GM23338 (cell line): ENCODE results near the gene BCAS1.

Experiments used
- CTCF ChIP-seq, 2 experiments: fragments of 200-600 bp in 1 of 2; sonication (generic) in 1 of 2; conservative IDR thresholded peaks; 2 replicates each; pipeline versions ENCODE4 v1.5.1 to v1.6.1; 2016 to 2017; ENCODE audit warnings: antibody characterized with exemption in 2 of 2, low read depth in 2 of 2, mild to moderate bottlenecking in 2 of 2, moderate library complexity in 1 of 2
- ETS1 ChIP-seq: IDR thresholded peaks from 2 replicates; pipeline ENCODE4 v1.6.1; 2016; ENCODE audit warnings: antibody characterized with exemption
- REST ChIP-seq: IDR thresholded peaks from one replicate; pipeline ENCODE4 v1.6.1; 2018; ENCODE audit warnings: antibody characterized with exemption; ENCODE audit not compliant: unreplicated experiment

GRCh38 chr20:53940907-53941545 is 129.4 kb downstream of the BCAS1 start:
- TF ChIP-seq CTCF (conservative IDR thresholded peaks at IDR 0.05; ENCODE audit: low read depth in 2 of 2) = no peak
- no peak for TF ChIP-seq ETS1
- TF ChIP-seq REST = no peak
